GM18907 (cell line): ENCODE data around the gene SBDS.
A peak's percentile ranks its signal among the peaks of the same experiment; 100 is the strongest.
"Not testable (repeated sequence)": the region's sequence is repeated elsewhere in the genome, so short reads cannot be mapped to it uniquely, and the experiment has no call there.

Source experiments
- ATAC-seq: cut with Tn5 transposase; IDR thresholded peaks from one replicate; pipeline ENCODE4 v1.9.1; 2021; ENCODE audit warnings: mild to moderate bottlenecking, moderate library complexity; ENCODE audit not compliant: unreplicated experiment

Gene SBDS

DNA sequence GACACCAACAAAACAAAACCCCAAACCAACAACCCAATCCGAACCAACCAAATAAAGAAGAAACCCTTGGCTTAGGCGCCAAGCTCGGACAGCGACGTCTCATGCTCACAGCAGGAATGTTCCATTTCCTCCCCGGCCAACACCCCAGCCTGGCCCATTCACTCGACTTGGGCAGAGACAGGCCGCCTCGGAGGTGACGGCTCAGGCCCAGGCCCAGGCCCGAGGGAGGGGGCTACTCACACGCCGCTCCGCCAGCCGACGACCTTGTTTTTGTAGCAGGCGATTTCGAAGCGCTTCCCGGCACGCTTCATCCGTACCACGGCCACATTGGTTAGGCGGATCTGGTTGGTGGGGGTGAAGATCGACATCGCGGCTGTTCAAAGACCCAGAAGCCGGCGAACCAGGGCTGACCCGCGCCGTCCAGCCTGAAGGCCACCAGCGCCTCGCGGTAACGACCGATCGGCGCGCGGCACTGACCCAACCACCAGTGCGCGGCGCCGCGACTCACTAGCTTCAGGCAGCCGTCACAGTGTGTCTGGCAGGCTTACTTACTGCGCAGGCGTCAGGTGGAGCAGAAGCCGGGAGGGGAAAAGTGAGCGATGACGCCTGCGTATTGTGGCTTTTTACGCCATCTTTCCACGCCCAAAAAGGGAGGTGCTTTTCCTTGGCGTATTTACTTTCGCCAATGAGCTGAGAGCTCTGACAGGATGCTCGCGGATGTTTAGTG is at the start of gene SBDS:
Gene SBDS (minus strand): TSS at position 537 of the 727 bp plus-strand sequence. CDS start 169 bp downstream, at position 368.
- ATAC-seq, result peak; percentile 70

DNA sequence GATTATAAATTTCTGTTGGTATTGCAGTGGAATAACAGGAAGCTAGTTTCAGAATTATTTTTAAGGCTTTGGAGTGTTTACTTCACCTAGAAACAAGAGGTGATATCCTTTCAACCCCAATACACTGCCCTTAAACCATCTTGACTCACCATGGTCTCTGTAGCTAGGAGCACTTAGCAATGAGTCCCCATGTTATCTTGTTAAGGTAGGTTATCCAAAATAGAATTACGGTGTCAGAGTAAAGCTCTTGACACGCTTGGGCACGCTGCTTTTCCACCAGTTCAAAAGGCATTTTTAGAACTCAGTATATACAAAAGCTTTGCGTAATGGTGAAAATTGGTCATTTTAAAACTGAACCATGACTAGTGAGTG is 48.2 kb upstream of the SBDS start:
- not testable (repeated sequence) for ATAC-seq

DNA sequence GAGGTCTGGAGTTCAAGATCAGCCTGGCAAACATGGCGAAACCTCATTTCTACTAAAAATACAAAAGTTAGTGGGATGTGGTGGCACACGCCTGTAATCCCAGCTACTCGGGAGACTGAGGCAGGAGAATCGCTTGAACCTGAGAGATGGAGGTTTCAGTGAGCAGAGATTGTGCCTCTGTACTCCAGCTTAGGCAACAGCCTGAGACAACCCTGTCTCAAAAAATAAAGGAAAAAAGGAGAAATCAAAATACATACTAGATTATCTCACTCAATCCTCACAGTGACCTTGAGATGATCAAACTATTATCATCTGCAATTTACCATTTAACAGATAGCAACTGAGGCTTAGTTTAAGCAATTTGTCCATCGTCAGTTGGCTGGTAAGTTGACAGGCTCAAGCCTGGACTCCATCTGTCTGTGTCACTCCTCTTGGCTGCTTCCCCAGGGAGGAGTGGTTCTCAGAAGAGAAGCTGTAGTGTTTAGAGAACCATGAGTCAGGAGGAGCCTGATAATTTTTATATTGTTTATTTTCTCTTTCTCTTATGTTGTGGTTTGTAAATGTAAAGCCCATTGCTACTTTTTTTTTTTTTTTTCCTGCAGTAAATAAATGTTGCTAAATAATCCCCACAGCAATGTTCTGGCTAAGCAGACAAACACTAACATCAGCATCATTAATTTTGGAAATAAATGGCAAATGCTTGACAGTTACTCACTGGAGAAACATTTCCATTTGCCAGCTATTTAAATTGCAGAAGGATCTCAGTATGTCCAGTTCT is 47.6 kb upstream of the SBDS start:
- not testable (repeated sequence) for ATAC-seq

DNA sequence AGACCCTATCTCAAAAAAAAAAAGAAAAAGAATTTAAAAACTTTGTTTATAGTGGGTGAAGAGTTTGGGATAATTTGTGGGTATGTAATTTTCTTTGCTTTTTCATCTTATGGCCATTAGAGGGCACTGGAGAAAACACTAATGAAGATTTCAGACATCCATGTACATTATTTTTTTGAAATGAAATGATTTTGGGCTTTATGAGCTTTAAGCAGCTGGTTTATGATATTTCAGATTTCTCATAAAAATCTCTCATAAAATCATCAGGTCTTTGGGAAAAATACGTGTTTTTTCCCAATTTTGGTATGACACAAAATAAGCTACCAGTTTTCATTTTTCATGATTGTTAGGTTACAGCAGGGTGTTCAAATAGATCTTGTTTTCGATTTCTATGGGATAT is 45.4 kb upstream of the SBDS start:
- ATAC-seq, result not testable (repeated sequence)

DNA sequence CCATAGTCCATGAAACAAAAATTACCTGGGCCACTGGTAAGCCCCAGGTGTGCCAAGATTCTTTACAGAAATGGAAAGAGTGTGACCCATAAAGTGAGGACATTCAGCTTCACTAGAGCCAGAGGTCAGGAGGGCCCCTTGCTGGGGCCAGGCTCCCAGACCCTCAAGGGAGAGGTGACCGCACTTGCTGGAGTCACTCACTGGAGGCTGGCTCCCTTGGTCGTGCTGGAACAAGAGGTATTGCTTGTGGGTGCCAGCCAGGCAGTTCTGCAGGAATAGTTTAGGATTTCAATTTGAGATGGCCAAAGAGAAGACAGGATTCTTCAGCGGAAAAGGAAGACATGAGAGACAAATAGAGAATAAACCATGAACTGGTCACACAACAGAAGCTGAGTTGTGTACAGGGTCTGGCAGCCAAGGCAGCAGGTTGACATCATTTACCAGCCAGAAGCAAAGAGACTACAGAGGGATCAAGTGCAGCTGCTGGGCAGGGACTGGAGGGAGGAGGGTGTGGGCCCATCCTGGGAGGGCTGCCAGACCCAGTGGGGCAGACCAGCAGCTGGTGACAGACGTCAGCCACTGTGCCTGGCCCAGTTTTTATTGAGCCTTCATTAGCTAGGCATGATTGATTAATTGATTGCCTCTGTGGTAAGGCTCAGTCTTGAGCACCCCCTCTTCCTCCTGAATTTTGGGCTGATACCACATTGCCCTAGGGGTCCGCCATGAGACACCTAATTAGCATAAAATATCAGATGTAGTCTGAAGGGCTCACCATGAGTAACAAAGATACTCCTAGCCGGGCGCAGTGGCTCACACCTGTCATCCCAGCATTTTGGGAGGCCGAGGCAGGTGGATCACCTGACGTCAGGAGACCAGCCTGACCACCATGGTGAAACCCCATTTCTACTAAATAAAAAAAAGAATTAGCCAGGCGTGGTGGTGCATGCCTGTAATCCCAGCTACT is 41.3 kb upstream of the SBDS start:
- ATAC-seq, result not testable (repeated sequence)

DNA sequence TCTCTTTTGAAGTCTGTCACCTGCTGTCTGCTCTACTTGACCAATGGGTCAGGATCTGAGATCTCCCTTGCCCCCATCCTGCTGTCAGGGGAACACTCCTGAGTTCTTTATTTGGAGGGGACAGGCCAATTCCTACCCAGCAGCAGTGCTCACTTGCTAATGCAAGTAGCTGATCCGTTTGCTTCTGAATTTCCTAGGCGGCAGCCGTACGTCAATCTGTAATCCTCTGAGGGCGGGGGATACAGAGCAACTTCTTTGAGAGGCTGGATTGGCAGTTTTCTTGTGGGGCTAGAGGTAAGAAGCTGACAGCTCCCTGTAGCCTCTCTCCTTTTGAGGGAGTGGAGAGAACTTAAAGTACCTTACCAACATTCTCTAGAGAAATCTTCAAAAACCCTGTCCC is 37.9 kb upstream of the SBDS start:
- no peak for ATAC-seq

DNA sequence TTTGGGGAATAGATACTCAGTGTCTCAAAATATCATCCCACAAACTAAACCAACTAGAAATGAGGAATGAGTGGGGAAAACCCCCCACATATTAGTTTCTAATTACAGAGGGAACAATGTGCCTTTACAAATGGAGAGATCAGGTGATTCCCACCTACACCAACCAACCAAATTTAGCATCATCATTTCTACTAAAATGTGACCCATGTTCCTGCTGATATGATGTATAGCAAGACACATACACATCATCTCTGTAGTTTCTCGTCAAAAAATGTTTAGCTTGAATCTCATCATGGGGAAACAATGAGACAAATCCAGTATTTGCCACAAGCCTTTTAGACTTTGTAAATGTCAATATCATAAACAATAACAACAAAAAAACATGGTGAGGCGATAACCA is 36.3 kb upstream of the SBDS start:
- ATAC-seq, result not testable (repeated sequence)

DNA sequence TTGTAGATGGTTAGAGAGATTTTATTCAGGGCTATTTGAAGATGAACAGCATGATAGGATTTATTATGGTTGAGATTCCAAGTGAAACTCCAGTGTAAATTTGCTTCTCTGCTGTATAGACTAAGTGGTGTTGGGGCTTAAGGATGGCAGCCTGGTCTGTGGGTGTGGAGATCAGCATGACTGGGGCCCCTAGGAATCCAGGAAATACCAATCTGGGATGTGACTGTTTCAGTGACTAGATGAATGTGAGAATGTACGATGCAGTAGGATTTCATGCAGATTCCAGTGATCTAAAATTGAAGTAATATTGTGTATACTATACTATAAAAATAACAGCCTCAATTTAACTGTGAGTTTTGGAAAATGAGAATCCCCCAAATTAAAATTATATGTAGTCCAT is 30.1 kb upstream of the SBDS start:
- not testable (repeated sequence) for ATAC-seq

DNA sequence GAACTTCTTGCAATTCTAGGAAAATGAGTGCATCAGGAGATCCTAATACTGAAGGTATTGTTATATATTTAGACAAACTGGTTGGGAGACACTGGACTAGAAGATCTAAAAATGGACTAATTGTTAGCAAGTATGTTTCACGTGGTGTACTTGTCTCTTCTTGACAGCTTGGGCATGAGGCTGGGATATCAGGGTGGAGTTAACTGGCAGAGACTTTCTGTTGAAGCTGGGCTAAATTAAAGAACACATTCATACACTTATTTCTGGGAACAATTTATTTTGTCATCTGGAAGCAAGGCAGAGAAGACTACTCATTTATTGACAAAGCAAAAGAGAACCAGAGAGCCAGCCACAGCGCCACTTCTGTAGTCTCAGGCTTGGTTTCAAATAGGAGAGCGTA is 27.1 kb upstream of the SBDS start:
- ATAC-seq, result no peak

DNA sequence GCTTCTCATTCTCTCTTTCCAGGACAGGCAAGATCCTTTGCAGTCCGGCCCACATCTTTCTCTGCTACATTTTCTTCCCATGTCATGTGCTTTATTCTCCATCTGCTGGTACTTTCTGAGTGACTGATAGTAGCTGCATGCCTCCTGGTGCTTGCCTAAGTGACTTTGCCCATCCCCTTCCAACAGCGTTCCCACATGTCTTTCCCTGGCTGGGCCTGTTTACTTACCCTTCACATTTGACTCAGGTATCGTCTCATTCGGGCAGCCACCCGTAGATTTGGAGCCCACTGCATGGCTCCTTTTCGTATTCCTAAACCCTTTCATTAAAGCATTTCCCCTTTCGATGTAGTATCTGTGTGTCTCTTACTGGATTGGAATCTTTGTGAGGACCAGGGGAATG is 25.9 kb upstream of the SBDS start:
- ATAC-seq, result no peak

DNA sequence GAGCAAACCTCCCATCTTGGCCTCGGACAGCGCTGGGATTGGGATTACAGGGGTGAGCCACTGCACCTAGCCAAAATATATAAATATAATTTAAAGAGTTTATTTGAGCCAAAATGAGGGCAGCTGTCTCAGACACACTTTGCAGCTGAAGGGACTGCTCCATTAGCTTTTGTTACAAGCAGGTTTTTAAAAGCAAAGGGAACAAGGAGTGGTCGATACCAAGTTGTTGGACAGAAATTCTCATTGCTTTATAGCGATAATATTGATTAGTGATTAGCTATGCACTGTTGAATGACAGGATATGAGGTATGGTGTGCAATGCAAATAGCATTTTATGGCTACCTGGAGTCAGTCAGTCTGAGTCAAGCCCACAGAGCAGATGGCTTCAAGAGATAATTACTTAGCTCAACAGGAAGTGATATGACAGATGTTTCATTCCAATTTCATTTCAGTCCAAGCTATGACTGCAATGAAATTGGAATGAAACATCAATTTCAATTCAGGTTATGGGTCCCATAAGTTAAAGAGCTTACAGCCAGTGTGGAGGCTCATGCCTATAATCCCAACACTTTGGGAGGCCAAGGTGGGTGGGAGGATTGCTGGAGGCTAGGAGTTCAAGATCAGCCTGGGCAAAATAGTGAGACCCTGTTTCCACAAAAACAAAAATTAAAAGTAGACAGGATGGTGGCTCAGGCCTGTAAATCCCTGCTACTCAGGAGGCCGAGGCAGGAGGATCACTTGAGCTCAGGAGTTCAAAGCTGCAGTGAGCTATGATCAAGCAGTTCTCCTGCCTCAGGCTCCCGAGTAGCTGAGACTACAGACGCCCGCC is 24.4 kb upstream of the SBDS start:
- no peak for ATAC-seq

DNA sequence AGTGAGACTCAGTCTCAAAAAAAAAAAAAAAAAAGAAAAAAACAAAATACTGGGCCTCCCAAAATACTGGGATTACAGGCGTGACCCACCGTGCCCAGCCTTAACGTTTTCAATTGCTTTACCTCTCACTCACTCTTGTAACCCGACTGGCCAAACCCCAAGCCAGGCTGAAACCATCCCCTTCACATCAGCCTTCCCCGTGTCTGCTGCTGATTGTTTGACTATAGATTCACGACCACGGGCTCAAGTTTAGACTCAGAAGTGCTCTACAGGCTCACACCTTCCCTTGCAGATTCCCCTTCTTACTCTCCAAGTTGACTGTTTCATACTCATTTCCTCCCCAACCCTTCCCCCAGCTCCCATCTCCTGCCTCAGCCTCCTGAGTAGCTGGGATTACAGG is 23.6 kb upstream of the SBDS start:
- ATAC-seq, result no peak

DNA sequence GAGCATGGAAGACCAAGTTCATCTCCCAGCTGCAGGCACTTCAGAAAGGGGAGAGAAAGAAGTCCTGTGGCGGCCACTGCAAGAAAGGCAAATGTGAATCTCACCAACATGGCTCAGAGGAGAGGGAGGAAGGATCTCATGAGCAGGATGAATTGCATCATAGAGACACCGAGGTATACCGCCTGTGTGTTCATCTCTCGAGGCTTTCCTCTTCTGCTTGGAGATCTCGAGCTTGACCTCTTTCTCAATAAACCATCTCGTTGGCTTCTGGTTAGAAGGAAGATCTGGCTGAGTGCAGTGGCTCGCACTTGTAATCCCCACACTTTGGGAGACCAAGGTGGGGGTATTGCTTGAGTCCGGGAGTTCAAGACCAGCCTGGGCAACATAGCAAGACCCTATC is 22.6 kb upstream of the SBDS start:
- not testable (repeated sequence) for ATAC-seq

DNA sequence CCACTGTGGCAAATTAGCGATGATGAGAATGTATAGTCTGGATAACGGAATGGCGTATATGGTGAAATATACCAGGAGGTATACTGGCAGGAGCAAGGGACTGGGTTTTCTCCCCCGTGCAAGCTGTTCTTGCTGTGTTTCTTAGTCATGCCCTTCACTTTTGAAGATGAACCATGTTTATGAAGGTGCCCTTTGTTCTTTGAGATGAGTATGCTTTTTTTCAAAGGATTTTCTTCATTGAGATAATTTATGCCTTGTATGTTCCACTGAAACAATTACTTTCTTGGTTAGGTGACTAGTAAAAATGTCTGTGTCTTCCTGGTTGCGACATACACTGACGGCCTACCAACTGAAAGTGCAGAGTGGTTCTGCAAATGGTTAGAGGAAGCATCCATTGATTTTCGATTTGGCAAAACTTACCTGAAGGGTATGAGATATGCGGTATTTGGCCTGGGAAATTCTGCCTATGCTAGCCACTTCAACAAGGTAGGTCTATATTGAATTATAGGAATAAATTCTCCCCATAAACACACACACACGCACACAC is 18.8 kb upstream of the SBDS start:
- ATAC-seq, result not testable (repeated sequence)

DNA sequence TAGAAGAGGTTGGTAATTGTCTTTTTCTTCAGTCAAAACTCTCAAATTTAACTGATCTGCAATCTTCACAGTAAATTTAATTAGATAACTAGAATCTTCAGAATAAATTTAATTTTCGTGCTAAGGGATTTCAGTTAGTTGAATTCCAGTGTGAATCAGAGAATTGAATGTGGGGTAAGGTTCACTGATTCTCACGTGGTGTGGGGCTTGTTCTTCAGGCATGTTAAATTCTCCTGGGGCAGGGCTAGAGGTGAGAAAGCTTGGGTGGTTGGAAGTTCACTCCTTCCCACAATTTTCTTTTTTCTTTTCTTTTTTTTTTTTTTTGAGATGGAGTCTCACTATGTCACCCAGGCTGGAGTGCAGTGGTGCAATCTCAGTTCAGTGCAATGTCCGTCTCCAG is 14.3 kb upstream of the SBDS start:
- ATAC-seq, result not testable (repeated sequence)

DNA sequence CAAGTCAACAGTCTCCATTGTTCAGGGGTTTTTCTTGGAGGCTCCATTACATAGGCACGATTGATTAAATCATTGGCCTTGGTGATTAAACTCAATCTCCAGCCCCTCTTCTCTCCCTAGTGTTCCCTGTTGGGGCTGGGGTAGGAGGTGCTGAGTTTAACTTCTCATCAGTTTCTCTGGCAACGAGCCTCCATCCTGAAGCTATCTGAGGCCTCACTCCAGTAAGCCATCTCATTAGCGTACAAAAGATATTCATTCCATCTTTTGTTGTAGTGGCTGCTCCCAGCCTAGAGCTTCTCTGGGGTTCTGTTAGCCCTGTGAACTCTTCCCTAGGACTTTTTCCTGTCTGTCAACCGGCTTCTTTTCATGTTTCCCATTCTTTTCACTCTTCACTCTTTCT is 12.9 kb upstream of the SBDS start:
- no peak for ATAC-seq

DNA sequence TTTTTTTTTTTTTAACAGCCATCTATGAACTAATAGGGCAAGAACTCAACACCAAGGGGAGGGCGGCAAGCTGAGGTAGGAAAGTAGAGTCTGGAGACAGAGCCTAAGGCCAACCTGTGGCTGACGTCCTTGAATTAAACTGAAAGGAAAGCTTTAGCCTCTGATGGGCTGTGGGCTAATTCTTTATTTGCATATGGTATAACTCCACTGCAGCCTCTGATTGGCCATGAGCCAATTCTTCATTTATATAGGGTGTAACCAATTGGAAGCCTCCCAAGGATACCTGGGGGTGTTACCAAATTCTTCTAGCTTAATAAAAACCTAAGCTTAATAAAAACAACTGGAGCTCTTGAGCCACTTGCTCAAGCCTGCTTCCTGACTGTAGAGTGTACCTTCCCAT is 11.6 kb upstream of the SBDS start:
- ATAC-seq, result no peak

DNA sequence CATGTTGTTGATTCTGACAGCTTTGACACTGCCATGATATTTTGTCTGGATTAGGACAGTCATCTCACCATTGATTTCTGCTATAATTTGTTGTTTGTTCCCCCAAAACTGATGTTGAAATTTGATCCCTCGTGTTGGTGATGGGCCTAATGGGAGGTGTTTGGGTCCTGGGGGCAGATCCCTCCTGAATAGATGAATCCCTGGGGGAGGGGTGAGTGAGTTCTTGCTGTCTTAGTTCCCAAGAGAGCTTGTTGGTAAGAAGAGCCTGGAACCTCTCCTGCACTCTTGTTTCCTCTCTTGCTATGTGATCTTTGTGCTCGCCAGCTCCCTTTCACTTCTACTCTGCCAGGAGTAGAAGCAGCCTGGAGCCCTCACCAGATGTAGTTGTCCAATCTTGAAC is 8.8 kb upstream of the SBDS start:
- not testable (repeated sequence) for ATAC-seq

DNA sequence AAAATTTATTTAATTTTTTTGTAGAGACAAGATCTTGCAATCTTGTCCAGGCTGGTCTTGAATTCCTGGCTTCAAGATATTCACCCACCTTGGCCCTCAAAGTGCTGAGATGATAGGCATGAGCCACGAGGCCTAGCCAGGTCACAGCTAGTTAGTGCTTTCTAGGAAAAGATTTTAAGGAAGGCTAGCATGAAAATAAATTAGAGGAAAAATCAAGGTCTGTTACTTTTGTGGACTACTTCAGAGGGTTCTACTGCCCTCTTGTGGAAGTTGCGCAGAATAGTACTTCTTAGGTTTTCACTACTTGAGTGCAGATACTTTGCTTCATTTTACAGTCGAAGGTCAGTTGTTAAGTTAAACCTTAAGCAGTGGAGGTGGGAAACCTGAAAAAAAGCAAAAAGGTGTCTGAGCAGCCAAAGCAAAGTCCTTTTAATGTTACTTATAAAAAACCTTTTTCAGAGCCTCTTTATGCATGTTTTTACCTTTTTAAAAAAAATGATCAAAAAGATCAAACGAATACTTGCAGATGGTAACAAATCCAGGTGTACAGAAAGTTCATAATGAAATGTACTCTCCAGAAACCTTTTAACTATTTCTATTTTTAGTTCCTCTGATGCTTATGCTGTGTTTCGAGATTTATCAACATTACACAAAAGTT is 5.3 kb upstream of the SBDS start:
- ATAC-seq, result not testable (repeated sequence)
